CD4-positive, alpha-beta T cell treated with Interleukin-4 for 4 hours (primary cell): Measurements from ENCODE around the gene ATF5.

ENCODE experiments used
- DNase-seq: peaks from one replicate; pipeline ENCODE4 v3.0.0-alpha.2; 2020

Gene ATF5

GRCh38 chr19:49929121-49929610 is at the start of gene ATF5, which contains the start of gene NUP62:
Gene ATF5 (plus strand): TSS chr19:49929205. CDS start chr19:49930851, 1,646 bp downstream.
Gene NUP62 (minus strand): TSS chr19:49929504. CDS start chr19:49909807, 19,697 bp downstream.
- DNase-seq: peak; percentile 85

GRCh38 chr19:49879243-49879963 is 49.6 kb upstream of the ATF5 start:
- DNase-seq: no peak

GRCh38 chr19:49880162-49880869 is 48.7 kb upstream of the ATF5 start:
- no peak for DNase-seq

- no peak for DNase-seq
Observed at GRCh38 chr19:49881186-49881585, 47.8 kb upstream of the ATF5 start.

GRCh38 chr19:49881672-49882394 is 47.2 kb upstream of the ATF5 start:
- DNase-seq: no peak

GRCh38 chr19:49882643-49883042 is 46.4 kb upstream of the ATF5 start:
- no peak for DNase-seq

- DNase-seq: no peak
Observed at GRCh38 chr19:49883094-49883493, 45.9 kb upstream of the ATF5 start.

- DNase-seq: no peak
Observed at GRCh38 chr19:49884109-49884508, 44.9 kb upstream of the ATF5 start.

GRCh38 chr19:49884760-49885159 is 44.2 kb upstream of the ATF5 start:
- no peak for DNase-seq

GRCh38 chr19:49887037-49887664 is 41.9 kb upstream of the ATF5 start:
- no peak for DNase-seq

- no peak for DNase-seq
Observed at GRCh38 chr19:49887665-49888509, 41.1 kb upstream of the ATF5 start.

GRCh38 chr19:49888510-49888824 is 40.5 kb upstream of the ATF5 start:
- no peak for DNase-seq

GRCh38 chr19:49889038-49889686 is 39.8 kb upstream of the ATF5 start:
- no peak for DNase-seq

- peak; percentile 73 for DNase-seq
Observed at GRCh38 chr19:49889687-49890348, 39.2 kb upstream of the ATF5 start.

- DNase-seq: peak; percentile 59
Observed at GRCh38 chr19:49890349-49891311, 38.4 kb upstream of the ATF5 start.

- DNase-seq: no peak
Observed at GRCh38 chr19:49891393-49891792, 37.6 kb upstream of the ATF5 start.

GRCh38 chr19:49892716-49893115 is 36.3 kb upstream of the ATF5 start:
- DNase-seq: no peak

- no peak for DNase-seq
Observed at GRCh38 chr19:49894011-49894664, 34.9 kb upstream of the ATF5 start.

GRCh38 chr19:49894879-49895565 is 34.0 kb upstream of the ATF5 start:
- DNase-seq: peak; percentile 41
